K562 (cell line): ENCODE data around the gene DYNLT4. TPM values are rescaled to one million over a fixed set of nuclear protein-coding genes. Genes with fewer than 3 reads are reported as not detected.
A peak's percentile ranks its signal among the peaks of the same experiment; 100 is the strongest.

ENCODE experiments used
- CBX8 ChIP-seq: fragments of 200-600 bp; sonication (generic); IDR thresholded peaks from 2 replicates; pipeline ENCODE4 v1.6.1; 2012; ENCODE audit warnings: borderline replicate concordance, mixed run types, low read depth, mild to moderate bottlenecking, moderate library complexity, mixed read lengths, low read length, control low read depth, inconsistent platforms; ENCODE audit not compliant: poor library complexity, severe bottlenecking; ENCODE audit errors: extremely low read depth
- CTBP1 ChIP-seq: fragments of 450-650 bp; IDR thresholded peaks from 2 replicates; pipeline ENCODE4 v1.6.1; 2016; ENCODE audit warnings: borderline replicate concordance
- DACH1 ChIP-seq: fragments of 450-650 bp; IDR thresholded peaks from 2 replicates; pipeline ENCODE4 v1.6.1; 2018; ENCODE audit not compliant: partially characterized antibody
- ESRRB ChIP-seq: fragments of 250-450 bp; sonication (Bioruptor Pico); IDR thresholded peaks from 2 replicates; pipeline ENCODE4 v1.5.0; 2020; ENCODE audit warnings: mild to moderate bottlenecking, moderate library complexity, borderline replicate concordance
- KLF6 ChIP-seq: fragments of 250-450 bp; sonication (Bioruptor Pico); IDR thresholded peaks from 2 replicates; pipeline ENCODE4 v1.4.0; 2020; ENCODE audit warnings: mild to moderate bottlenecking, moderate library complexity, borderline replicate concordance
- MYC ChIP-seq, 2 experiments: fragments of 250-450 bp in 1 of 2; sonication (Bioruptor Pico) in 1 of 2; IDR thresholded peaks; 2 replicates each; pipeline versions ENCODE4 v1.5.1 to v1.6.1; 2012 to 2021; ENCODE audit warnings: low read depth in 2 of 2, borderline replicate concordance in 1 of 2, improper control_type of control experiment in 1 of 2, low read length in 1 of 2, mild to moderate bottlenecking in 1 of 2, moderate library complexity in 1 of 2
- NUFIP1 ChIP-seq: fragments of 450-650 bp; IDR thresholded peaks from 2 replicates; pipeline ENCODE4 v1.6.1; 2018; ENCODE audit not compliant: partially characterized antibody
- ZBTB5 ChIP-seq: fragments of 450-650 bp; IDR thresholded peaks from 2 replicates; pipeline ENCODE4 v1.6.1; 2017; ENCODE audit warnings: antibody characterized with exemption
- ZBTB7A ChIP-seq: IDR thresholded peaks from 2 replicates; pipeline ENCODE4 v1.6.1; 2011; ENCODE audit warnings: low read depth, mild to moderate bottlenecking, low read length, moderate library complexity, borderline replicate concordance; ENCODE audit not compliant: control insufficient read depth
- ZFP1 ChIP-seq: fragments of 450-650 bp; formaldehyde crosslinking; IDR thresholded peaks from 2 replicates; pipeline ENCODE4 v1.4.0; 2020; ENCODE audit warnings: mild to moderate bottlenecking, mixed read lengths
- ZNF232 ChIP-seq: sonication (generic); formaldehyde crosslinking; IDR thresholded peaks from 2 replicates; pipeline ENCODE4 v1.8.0; 2022; ENCODE audit warnings: mild to moderate bottlenecking, missing genetic modification reagents
- ZNF592 ChIP-seq: fragments of 450-650 bp; IDR thresholded peaks from 2 replicates; pipeline ENCODE4 v1.6.1; 2017; ENCODE audit warnings: antibody characterized with exemption, mild to moderate bottlenecking
- polyA plus RNA-seq, 8 experiments: library from polyadenylated mRNA; depleted of rRNA in 4 of 8; stranded (reverse) in 5 of 8; unstranded in 3 of 8; fragments of >200 nt; fragmentation: Nextera tagmentation in 2 of 8; fragmentation: Illumina TruSeq in 1 of 8; extraction: Ambion mirVana in 2 of 8; extraction: Trizol in 1 of 8; gene quantifications; 2 replicates each; pipeline versions ENCODE4 v1.2.1 to v1.2.3, GENCODE V29; 2011 to 2014; ENCODE audit warnings: inconsistent platforms in 1 of 8, missing spikeins in 1 of 8
- total RNA-seq, 7 experiments: library from RNA; depleted of rRNA in 6 of 7; stranded (reverse); fragments of >200 nt in 6 of 7; fragmentation: Illumina TruSeq in 2 of 7; extraction: Trizol in 2 of 7; gene quantifications; 2 replicates each; pipeline versions ENCODE4 v1.2.1 to v1.2.3, GENCODE V29; 2011 to 2021; ENCODE audit warnings: low replicate concordance in 1 of 7
- TF ChIP-seq, protein P1 (sequence below): IDR thresholded peaks from 2 replicates; pipeline ENCODE4 v1.6.1; 2011; ENCODE audit warnings: borderline replicate concordance, low read depth, mild to moderate bottlenecking, moderate library complexity, low read length; ENCODE audit not compliant: insufficient read depth, poor library complexity, severe bottlenecking
- TF ChIP-seq, protein P2 (sequence below): fragments of 250-450 bp; sonication (Bioruptor Pico); IDR thresholded peaks from 2 replicates; pipeline ENCODE4 v1.8.0; 2021; ENCODE audit warnings: mild to moderate bottlenecking, moderate library complexity

DYNLT4 gene
- total and polyA plus RNA-seq, 9 of the 15 experiments (the other 6 are each of a cell fraction or from before 2014, with no cell fraction given), result 0.29 to 0.73 TPM; not detected in 7

DNA sequence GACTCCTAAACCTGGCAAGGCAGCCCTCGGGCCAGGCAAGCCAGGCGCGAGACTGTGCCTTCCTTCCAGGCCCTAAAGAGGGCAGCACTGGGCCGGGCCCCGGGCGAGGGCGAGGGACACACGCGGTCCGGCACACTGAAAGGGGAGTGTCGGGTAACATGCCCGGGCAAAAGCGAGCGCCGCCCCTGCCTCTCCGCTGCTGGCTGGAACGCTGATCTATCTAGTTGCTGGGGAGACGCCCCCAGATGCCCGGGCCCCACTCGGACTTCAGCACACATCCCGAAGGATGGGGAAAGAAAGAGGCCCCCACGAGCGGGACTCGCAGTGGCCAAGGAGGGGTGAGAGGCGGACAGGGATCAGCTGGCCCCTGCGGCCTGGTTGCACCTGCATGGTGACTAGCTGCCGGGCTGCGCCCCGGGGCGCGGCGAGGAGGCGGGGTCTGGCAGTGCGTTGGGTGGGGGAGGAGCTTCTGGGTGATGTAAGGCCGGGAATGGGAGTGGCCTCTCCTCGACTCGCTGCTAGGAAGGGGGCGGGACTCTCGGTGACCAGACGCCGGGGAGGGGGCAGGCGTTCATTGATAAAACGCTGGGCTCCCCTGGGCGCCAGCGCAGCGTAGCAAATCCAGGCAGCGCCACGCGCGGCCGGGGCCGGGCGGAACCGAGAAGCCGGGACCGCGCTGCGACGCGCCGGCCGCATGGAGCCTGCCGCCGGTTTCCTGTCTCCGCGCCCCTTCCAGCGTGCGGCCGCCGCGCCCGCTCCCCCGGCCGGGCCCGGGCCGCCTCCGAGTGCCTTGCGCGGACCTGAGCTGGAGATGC is 7.2 kb downstream of the DYNLT4 start, which contains the start of gene PLK3 (continued):
- TF ChIP-seq MYC (IDR thresholded peaks at IDR 0.05; ENCODE audit: low read depth, low read length), result peak; percentile 99
- TF ChIP-seq MYC (CRISPR knock-in tag; IDR thresholded peaks at IDR 0.05; ENCODE audit: borderline replicate concordance, low read depth), result peak; percentile 96
- TF ChIP-seq CBX8, result no peak
- TF ChIP-seq, protein P1, sequence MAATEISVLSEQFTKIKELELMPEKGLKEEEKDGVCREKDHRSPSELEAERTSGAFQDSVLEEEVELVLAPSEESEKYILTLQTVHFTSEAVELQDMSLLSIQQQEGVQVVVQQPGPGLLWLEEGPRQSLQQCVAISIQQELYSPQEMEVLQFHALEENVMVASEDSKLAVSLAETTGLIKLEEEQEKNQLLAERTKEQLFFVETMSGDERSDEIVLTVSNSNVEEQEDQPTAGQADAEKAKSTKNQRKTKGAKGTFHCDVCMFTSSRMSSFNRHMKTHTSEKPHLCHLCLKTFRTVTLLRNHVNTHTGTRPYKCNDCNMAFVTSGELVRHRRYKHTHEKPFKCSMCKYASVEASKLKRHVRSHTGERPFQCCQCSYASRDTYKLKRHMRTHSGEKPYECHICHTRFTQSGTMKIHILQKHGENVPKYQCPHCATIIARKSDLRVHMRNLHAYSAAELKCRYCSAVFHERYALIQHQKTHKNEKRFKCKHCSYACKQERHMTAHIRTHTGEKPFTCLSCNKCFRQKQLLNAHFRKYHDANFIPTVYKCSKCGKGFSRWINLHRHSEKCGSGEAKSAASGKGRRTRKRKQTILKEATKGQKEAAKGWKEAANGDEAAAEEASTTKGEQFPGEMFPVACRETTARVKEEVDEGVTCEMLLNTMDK, result peak; percentile 69
- TF ChIP-seq CTBP1, result peak; percentile 97
- no peak for TF ChIP-seq ZFP1 (CRISPR knock-in tag)
- TF ChIP-seq KLF6 (CRISPR knock-in tag), result peak; percentile 77; the same call in 1 of the 2 replicates
- no peak for TF ChIP-seq ZBTB5
- TF ChIP-seq ESRRB (CRISPR knock-in tag), result no peak
- TF ChIP-seq DACH1, result peak; percentile 99
- peak; percentile 90 for TF ChIP-seq ZNF592
- TF ChIP-seq NUFIP1, result peak; percentile 62
- no peak for TF ChIP-seq ZNF232
- no peak; the same call in 1 of the 2 replicates for TF ChIP-seq ZBTB7A
- TF ChIP-seq, protein P2, sequence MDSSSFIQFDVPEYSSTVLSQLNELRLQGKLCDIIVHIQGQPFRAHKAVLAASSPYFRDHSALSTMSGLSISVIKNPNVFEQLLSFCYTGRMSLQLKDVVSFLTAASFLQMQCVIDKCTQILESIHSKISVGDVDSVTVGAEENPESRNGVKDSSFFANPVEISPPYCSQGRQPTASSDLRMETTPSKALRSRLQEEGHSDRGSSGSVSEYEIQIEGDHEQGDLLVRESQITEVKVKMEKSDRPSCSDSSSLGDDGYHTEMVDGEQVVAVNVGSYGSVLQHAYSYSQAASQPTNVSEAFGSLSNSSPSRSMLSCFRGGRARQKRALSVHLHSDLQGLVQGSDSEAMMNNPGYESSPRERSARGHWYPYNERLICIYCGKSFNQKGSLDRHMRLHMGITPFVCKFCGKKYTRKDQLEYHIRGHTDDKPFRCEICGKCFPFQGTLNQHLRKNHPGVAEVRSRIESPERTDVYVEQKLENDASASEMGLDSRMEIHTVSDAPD (CRISPR knock-in tag), result no peak
